GM13977 (cell line): ENCODE data around the gene MGLL.

ENCODE experiments used
- DNase-seq: peaks from one replicate; pipeline ENCODE4 v3.0.0; 2012; ENCODE audit warnings: low spot score
- in situ Hi-C: fragments of 300-500 bp; cut with MboI; formaldehyde crosslinking; loops from one replicate; pipeline ENCODE4 v1.12.0; 2022; ENCODE audit warnings: low sequenced_read_pairs, low pct_unique_long_range_greater_than_20kb, mixed read lengths, inconsistent platforms; ENCODE audit not compliant: unreplicated experiment
- TF ChIP-seq, protein P1 (sequence below): IDR thresholded peaks from 2 replicates; pipeline ENCODE4 v1.5.1; 2012; ENCODE audit warnings: mild to moderate bottlenecking, control low read depth; ENCODE audit not compliant: insufficient read depth; ENCODE audit errors: extremely low read depth, missing control alignments

The MGLL gene

DNA sequence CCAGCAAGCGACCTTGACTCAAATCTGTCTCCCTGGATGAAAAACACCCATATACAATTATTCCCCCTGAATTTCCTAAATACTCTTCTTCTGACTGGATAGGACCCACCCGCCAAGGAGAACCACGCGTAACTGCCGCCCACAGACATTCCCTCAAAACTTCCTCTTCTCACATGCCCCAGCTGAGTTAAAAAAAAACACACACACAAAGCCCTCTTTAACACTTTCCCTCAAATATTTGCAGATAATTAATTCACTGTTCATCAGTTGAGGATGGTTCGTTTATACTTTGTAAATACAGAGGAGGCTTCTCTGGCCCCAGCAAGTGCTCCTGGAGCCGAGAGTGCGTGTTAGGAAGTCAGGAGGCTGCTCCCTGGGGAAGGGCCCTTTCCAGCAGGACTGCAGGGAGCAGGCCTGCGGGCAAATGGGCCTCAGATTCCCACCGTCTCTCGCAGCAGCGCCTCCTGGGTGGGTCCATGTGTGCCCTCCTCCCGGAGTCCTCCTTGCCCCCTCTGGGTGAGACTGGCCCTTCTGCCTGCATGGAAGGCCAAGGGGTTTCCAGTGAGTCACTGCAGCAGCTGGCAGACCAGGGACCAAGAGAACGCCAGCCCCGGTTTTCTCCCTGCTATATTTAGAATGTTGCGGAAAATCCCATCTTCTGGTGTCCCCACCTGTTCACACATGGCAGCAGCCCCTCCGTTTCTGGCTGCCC is 46.8 kb downstream of the MGLL start:
- no peak for DNase-seq
- TF ChIP-seq, protein P1, sequence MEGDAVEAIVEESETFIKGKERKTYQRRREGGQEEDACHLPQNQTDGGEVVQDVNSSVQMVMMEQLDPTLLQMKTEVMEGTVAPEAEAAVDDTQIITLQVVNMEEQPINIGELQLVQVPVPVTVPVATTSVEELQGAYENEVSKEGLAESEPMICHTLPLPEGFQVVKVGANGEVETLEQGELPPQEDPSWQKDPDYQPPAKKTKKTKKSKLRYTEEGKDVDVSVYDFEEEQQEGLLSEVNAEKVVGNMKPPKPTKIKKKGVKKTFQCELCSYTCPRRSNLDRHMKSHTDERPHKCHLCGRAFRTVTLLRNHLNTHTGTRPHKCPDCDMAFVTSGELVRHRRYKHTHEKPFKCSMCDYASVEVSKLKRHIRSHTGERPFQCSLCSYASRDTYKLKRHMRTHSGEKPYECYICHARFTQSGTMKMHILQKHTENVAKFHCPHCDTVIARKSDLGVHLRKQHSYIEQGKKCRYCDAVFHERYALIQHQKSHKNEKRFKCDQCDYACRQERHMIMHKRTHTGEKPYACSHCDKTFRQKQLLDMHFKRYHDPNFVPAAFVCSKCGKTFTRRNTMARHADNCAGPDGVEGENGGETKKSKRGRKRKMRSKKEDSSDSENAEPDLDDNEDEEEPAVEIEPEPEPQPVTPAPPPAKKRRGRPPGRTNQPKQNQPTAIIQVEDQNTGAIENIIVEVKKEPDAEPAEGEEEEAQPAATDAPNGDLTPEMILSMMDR: no peak
- in situ Hi-C loops: no loop called here

DNA sequence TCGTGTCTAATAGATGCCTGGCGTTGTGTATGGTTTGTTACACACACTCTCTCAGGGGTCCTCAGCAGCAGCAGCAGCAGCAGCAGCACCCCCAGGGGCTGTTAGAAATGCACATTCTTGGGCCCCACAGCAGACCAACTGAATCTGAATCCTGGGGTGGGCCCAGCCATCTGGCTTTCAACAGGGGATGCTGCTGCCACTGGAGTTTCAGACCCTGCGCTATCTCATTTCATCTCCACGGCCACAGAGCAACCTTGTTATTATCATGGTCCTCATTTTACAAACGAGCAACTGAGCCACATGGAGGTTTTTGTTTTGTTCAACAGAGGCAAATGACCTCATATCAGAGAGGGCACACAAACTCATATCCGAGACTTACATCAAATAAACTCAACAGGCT is 47.7 kb downstream of the MGLL start:
- no peak for DNase-seq
- in situ Hi-C loops: no loop called here
- TF ChIP-seq, protein P1: no peak

DNA sequence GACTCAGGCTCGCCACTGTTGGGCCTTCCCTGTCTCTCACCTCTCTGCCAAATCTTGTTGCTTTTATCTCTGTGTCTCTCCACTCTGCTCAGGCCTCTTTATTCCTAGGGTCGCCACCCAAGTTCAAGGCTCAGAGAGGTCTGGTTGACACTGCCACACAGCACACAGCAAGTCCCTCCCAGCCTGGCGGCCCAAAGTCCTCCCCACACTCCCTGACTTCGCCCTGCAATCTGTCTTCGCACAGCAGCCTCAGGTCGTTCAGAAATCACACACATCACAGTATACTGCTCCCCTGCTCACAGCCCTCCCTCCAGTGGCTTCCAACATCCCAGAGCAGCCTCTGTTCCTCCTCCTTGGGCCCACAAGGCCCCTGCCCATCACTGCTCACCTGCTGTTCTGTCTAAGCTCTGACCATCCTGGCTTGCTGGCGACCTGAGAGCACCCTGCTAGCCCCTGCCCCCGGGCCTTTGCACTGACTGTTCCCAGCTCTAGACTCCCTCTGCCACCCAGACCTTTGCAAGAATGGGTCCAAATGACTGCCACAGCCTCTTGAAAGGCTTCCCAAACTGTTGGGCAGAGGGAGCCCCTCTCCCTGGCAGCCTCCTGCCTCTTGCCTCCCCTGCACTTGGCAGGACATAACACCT is 48.4 kb downstream of the MGLL start:
- in situ Hi-C loops: no loop called here
- TF ChIP-seq, protein P1: no peak
- no peak for DNase-seq

DNA sequence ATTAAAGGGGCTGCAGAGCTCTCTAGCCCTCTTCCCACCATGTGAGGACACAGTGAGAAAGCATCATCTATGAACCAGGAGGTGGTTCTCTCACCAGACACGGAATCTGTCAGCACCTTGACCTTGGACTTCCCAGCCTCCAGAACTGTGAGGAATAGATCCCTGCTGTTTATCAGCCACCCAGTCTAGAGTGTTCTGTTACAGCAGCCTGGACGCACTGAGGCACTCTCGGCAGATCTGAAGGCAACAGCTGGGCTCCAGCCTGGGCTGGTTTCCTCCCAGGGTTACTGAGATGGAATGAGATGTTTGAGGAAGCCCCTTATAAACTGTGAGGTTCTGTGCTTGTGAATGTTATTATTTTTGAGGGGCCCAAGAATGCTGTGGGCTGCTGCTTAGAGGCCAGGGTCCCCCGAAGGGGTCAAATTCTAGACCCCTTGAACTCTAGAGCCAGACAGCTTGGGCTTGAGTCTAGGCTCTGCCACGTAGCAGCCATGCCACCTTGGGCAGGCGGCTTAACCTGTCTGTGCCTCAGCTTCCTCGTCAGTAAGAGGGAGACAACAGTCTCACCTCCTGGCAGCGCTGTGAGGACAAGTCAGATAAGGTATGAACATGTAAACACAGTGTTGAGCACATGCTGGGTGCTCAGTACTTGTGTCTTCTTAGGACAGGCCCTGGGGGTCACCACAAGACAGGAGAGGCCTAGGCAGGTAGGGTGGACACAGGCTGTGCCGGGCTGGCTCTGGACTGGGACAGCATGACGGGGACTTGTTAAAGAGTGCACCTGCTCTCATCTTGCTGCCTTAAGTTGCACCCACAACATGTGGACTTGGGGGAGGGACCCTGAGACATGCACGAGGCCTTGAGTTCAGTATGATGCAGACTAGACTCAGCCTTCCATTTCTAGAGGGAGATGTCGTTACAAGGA is 49.2 kb downstream of the MGLL start:
- in situ Hi-C loops: no loop called here
- TF ChIP-seq, protein P1: no peak
- DNase-seq: no peak

DNA sequence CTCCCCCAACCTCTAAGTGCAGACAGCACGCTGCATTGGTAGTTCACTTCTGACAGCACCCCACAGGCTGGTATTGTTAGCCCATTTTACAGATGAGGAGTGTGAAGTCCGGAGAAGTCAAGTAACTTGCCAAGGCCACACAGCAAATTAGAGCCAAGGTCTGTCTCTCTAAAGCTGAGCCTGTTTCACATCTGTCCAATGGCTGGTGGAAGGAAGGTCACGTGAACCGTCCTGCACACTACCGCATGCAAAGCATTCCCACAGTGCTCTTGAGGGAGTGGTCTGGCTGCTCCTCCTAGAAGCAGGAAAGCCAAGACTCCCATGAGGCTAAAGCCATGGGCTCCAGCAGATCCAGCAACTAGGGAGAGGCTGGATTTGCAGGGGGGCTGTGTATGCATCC is 50.0 kb downstream of the MGLL start:
- in situ Hi-C loops: no loop called here
- DNase-seq: no peak

DNA sequence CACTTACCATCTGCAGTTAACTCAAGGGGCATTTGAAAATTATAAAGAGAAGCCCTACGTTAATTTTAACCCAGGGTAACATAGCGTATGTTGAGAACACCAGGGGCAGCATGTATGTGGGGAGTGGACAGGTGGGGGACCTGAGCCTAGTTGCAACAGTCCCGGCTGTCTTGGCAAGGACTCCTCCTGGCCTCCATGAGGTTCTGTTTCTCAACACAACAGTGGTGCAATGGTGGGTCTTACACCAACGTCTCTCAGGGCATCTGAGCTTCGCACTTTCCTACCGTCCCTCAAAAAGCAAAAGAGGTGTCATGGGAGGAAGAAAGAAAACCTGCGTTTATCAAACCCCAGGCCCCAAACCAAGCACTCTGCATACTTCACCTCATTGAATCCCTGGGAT is 50.6 kb downstream of the MGLL start:
- no peak for DNase-seq
- in situ Hi-C loops: no loop called here
- TF ChIP-seq, protein P1: no peak

More for the DNA sequence above, 50.0 kb downstream of the MGLL start:
- TF ChIP-seq, protein P1: no peak
